HCT116 (cell line): ENCODE results near the gene CASK. TPM values are rescaled to one million over a fixed set of nuclear protein-coding genes. Genes with fewer than 3 reads are reported as not detected.

Experiments used
- ATAC-seq: fragments of 200-7000 bp; cut with Tn5 transposase; 2 replicates; pipeline ENCODE4 v1.9.1; 2020; ENCODE audit warnings: mild to moderate bottlenecking, moderate library complexity
- BruUV-seq: library from RNA; stranded (reverse); fragments of 400-500 nt; replicated peaks from 2 replicates; lab custom pipeline; 2021; lab: Mats Ljungman, UMichigan
- CTCF ChIA-PET: fragments of 300-600 bp; sonication (Branson Sonifier 250); formaldehyde crosslinking; loops from one replicate; lab custom pipeline; 2021; ENCODE audit warnings: antibody characterized with exemption; lab: Charles Lee
- POLR2A ChIA-PET: fragments of 300-600, 350-600 bp; sonication (Branson Sonifier 250); formaldehyde crosslinking; loops from one replicate; lab custom pipeline; 2021; ENCODE audit warnings: antibody characterized with exemption; lab: Charles Lee
- RAD21 ChIA-PET, 2 experiments: fragments of 300-600 bp; sonication (Branson Sonifier 250); formaldehyde crosslinking; loops; one replicate each; lab custom pipeline; 2023; ENCODE audit warnings: low total read pairs in 2 of 2; ENCODE audit not compliant: uncharacterized antibody in 2 of 2, unreplicated experiment in 2 of 2, low non-redundant PET in 1 of 2; lab: Charles Lee
- DNase-seq: peaks from one replicate; pipeline ENCODE4 v3.0.0-alpha.2; 2010; ENCODE audit warnings: low read depth, low spot score
- H2AFZ ChIP-seq: fragments of 200-600 bp; shearing (Covaris generic), sonication (generic); 2 replicates; pipeline ENCODE4 v1.6.1; 2017; ENCODE audit warnings: low read depth, mixed run types, mixed read lengths, antibody characterized with exemption, low read length; ENCODE audit not compliant: poor library complexity, severe bottlenecking
- H3K27ac ChIP-seq: 2 replicates; pipeline ENCODE4 v1.5.1; 2012; ENCODE audit warnings: low read depth, low read length
- H3K27me3 ChIP-seq: fragments of 200-600 bp; sonication (generic); 2 replicates; pipeline ENCODE4 v1.6.1; 2016; ENCODE audit warnings: mixed run types, low read length, mixed read lengths; ENCODE audit not compliant: insufficient read depth
- H3K36me3 ChIP-seq, 2 experiments: fragments of 200-500 bp in 1 of 2; fragments of 200-600 bp in 1 of 2; sonication (Bioruptor generic) in 1 of 2; sonication (generic) in 1 of 2; 2 replicates each; pipeline versions ENCODE4 v1.5.1 to v1.6.1; 2014 to 2016; ENCODE audit warnings: low read length in 2 of 2, inconsistent platforms in 1 of 2, mixed read lengths in 1 of 2, mixed run types in 1 of 2; ENCODE audit not compliant: insufficient read depth in 2 of 2, control insufficient read depth in 1 of 2
- H3K4me1 ChIP-seq, 2 experiments: fragments of 200-600 bp in 1 of 2; sonication (generic) in 1 of 2; 2 replicates each; pipeline versions ENCODE4 v1.5.1 to v1.6.1; 2012 to 2017; ENCODE audit warnings: low read length in 2 of 2, inconsistent platforms in 1 of 2, mild to moderate bottlenecking in 1 of 2, mixed read lengths in 1 of 2, mixed run types in 1 of 2, moderate library complexity in 1 of 2; ENCODE audit not compliant: insufficient read depth in 2 of 2, control insufficient read depth in 1 of 2
- H3K4me2 ChIP-seq: fragments of 200-600 bp; sonication (generic); 2 replicates; pipeline ENCODE4 v1.6.1; 2017; ENCODE audit warnings: mixed run types, low read length, mixed read lengths
- H3K4me3 ChIP-seq, 2 experiments: fragments of 200-600 bp in 1 of 2; sonication (generic) in 1 of 2; replicated peaks in 1 of 2; 2 replicates each; pipeline ENCODE4 v1.5.1; 2011 to 2016; ENCODE audit warnings: low read length in 2 of 2, control low read depth in 1 of 2, low read depth in 1 of 2, mild to moderate bottlenecking in 1 of 2, mixed read lengths in 1 of 2, mixed run types in 1 of 2
- H3K79me2 ChIP-seq: fragments of 200-600 bp; sonication (generic); 2 replicates; pipeline ENCODE4 v1.6.1; 2017; ENCODE audit warnings: mild to moderate bottlenecking, mixed run types, low read length, moderate library complexity, mixed read lengths; ENCODE audit not compliant: insufficient read depth
- H3K9ac ChIP-seq: fragments of 200-600 bp; sonication (generic); 2 replicates; pipeline ENCODE4 v1.6.1; 2016; ENCODE audit warnings: low read length, mixed read lengths
- H3K9me2 ChIP-seq: fragments of 200-600 bp; sonication (generic), shearing (Covaris generic); 2 replicates; pipeline ENCODE4 v1.6.1; 2017; ENCODE audit warnings: mixed run types, mild to moderate bottlenecking, moderate library complexity; ENCODE audit not compliant: insufficient read depth
- H3K9me3 ChIP-seq, 2 experiments: fragments of 200-500 bp in 1 of 2; fragments of 200-600 bp in 1 of 2; sonication (Bioruptor generic) in 1 of 2; sonication (generic) in 1 of 2; 2 replicates each; pipeline ENCODE4 v1.6.1; 2014 to 2017; ENCODE audit warnings: low read length in 2 of 2, mixed read lengths in 2 of 2, inconsistent platforms in 1 of 2, low read depth in 1 of 2, mild to moderate bottlenecking in 1 of 2, mixed run types in 1 of 2, moderate library complexity in 1 of 2; ENCODE audit not compliant: control insufficient read depth in 1 of 2, insufficient read depth in 1 of 2
- H4K20me1 ChIP-seq: fragments of 200-600 bp; sonication (generic), shearing (Covaris generic); 2 replicates; pipeline ENCODE4 v1.6.1; 2017; ENCODE audit warnings: mixed run types, mild to moderate bottlenecking, moderate library complexity; ENCODE audit not compliant: insufficient read depth
- CBX3 ChIP-seq: IDR thresholded peaks from 2 replicates; pipeline ENCODE4 v1.6.1; 2012; ENCODE audit warnings: low read depth
- EGR1 ChIP-seq: IDR thresholded peaks from 2 replicates; pipeline ENCODE4 v1.6.1; 2012; ENCODE audit warnings: low read depth
- ELF1 ChIP-seq: IDR thresholded peaks from 2 replicates; pipeline ENCODE4 v1.6.1; 2012; ENCODE audit warnings: low read depth, borderline replicate concordance
- EZH2 ChIP-seq: fragments of 200-600 bp; sonication (generic); IDR thresholded peaks from 2 replicates; pipeline ENCODE4 v1.6.1; 2017; ENCODE audit warnings: antibody characterized with exemption, mixed run types
- EZH2phosphoT487 ChIP-seq: fragments of 200-600 bp; IDR thresholded peaks from 2 replicates; pipeline ENCODE4 v1.6.1; 2018; ENCODE audit warnings: antibody characterized with exemption, borderline replicate concordance
- SIN3A ChIP-seq: IDR thresholded peaks from 2 replicates; pipeline ENCODE4 v1.6.1; 2012; ENCODE audit warnings: low read depth
- TCF7L2 ChIP-seq: IDR thresholded peaks from 2 replicates; pipeline ENCODE4 v1.7.0; 2011; ENCODE audit warnings: borderline replicate concordance, inconsistent platforms; ENCODE audit not compliant: insufficient read depth, insufficient read length; ENCODE audit errors: extremely low read depth
- ZFX ChIP-seq: fragments of 450-650 bp; IDR thresholded peaks from 2 replicates; pipeline ENCODE4 v1.6.1; 2017
- ZNF274 ChIP-seq: fragments of 200-500 bp; sonication (Bioruptor generic); IDR thresholded peaks from 2 replicates; pipeline ENCODE4 v1.6.1; 2014; ENCODE audit warnings: mild to moderate bottlenecking, low read depth, low read length, inconsistent platforms
- intact Hi-C: fragments of 100-400 bp; cut with micrococcal nuclease; formaldehyde crosslinking; loops from 2 replicates; pipeline ENCODE4 v1.10.0; 2022
- total RNA-seq: library from RNA; stranded (reverse); gene quantifications from one replicate; pipeline ENCODE4 v1.2.1, GENCODE V29; 2021; ENCODE audit not compliant: unreplicated experiment
- TF ChIP-seq, protein P1 (sequence below): IDR thresholded peaks from 2 replicates; pipeline ENCODE4 v1.6.1; 2011; ENCODE audit warnings: mild to moderate bottlenecking, low read length, moderate library complexity; ENCODE audit not compliant: insufficient replicate concordance; ENCODE audit errors: extremely low read depth
- TF ChIP-seq, protein P2 (sequence below): IDR thresholded peaks from 2 replicates; pipeline ENCODE4 v1.6.1; 2012
- TF ChIP-seq, protein P3 (sequence below): IDR thresholded peaks from 2 replicates; pipeline ENCODE4 v1.6.1; 2012; ENCODE audit warnings: low read depth

The CASK gene
- total RNA-seq, 1 experiment from 2014 or later = 39.0 TPM

DNA sequence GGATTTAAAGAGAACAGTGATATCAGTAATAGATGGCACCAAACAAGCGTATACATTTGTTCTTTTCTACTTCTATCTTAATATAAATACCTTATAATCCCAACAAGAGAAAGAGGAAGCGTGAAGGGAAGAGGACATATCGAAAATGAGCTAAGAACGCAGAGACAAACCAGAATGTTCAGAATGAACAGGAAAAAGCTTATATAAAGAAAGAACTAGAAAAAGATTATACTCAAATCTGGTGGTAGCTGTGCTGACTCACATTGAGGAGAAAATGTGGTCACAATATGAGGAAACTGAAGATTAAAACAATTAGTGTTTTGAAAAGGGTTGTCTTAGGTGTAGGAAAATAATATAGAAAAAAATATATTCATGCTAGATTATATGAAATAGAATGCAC, 236.6 kb downstream of the CASK start:
- no peak for DNase-seq
- intact Hi-C loops = no loop called here
- H2AFZ ChIP-seq = no peak overlapping the region
- ChIA-PET CTCF (no interaction called here), RAD21 (no interaction called here), POLR2A (no interaction called here)
- no peaks in the 10 kb centered on the region for H4K20me1 ChIP-seq
- H3K9me2 ChIP-seq = no peaks in the 10 kb centered on the region
- BruUV-seq = no TSS peak
- H3K9me3 ChIP-seq = no peaks in the 10 kb centered on the region
- no peak for ATAC-seq
- H3K79me2 ChIP-seq = no peaks in the 10 kb centered on the region
- no peaks in the 10 kb centered on the region for H3K4me1 ChIP-seq
- no peaks in the 10 kb centered on the region for H3K36me3 ChIP-seq
- no peak overlapping the region for H3K27ac ChIP-seq
- H3K4me3 ChIP-seq = no peak overlapping the region
- TF ChIP-seq ZNF274 (no peak), ZFX (no peak)
- TF ChIP-seq, protein P1, sequence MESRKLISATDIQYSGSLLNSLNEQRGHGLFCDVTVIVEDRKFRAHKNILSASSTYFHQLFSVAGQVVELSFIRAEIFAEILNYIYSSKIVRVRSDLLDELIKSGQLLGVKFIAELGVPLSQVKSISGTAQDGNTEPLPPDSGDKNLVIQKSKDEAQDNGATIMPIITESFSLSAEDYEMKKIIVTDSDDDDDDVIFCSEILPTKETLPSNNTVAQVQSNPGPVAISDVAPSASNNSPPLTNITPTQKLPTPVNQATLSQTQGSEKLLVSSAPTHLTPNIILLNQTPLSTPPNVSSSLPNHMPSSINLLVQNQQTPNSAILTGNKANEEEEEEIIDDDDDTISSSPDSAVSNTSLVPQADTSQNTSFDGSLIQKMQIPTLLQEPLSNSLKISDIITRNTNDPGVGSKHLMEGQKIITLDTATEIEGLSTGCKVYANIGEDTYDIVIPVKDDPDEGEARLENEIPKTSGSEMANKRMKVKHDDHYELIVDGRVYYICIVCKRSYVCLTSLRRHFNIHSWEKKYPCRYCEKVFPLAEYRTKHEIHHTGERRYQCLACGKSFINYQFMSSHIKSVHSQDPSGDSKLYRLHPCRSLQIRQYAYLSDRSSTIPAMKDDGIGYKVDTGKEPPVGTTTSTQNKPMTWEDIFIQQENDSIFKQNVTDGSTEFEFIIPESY = no peak
- H3K4me2 ChIP-seq = no peak overlapping the region
- H3K27me3 ChIP-seq = no peaks in the 10 kb centered on the region
- H3K9ac ChIP-seq = no peak overlapping the region

DNA sequence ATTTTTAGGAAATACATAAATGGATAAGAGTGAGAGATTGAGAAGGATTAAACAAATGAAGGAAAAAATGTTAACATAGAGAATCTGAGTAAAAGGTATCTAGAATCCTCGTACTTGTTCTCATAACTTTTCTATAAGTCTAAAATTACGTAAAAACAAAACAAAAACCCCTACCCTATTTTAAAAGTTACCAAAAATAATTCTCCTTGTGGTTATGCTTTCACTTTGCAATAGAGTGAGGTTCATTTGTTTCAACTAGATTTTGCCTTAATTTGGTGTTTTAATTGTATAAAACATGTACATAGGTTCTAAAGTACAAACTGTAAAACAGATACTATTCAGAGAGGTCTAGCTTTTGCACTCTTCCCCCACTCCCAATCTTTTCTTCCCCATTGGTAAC, 238.4 kb downstream of the CASK start:
- Histone ChIP-seq H3K9me2 (no peaks in the 10 kb centered on the region), H3K9me3 (no peaks in the 10 kb centered on the region), H2AFZ (no peak overlapping the region), H3K9ac (no peak overlapping the region), H3K4me2 (no peak overlapping the region), H3K4me3 (no peak overlapping the region), H4K20me1 (no peaks in the 10 kb centered on the region), H3K4me1 (no peaks in the 10 kb centered on the region), H3K27me3 (no peaks in the 10 kb centered on the region), H3K27ac (no peak overlapping the region), H3K79me2 (no peaks in the 10 kb centered on the region), H3K36me3 (no peaks in the 10 kb centered on the region)
- ATAC-seq (no peak), DNase-seq (no peak)
- CTCF ChIA-PET = no interaction called here
- POLR2A ChIA-PET = no interaction called here
- no TSS peak for BruUV-seq
- intact Hi-C loops = no loop called here
- RAD21 ChIA-PET = no interaction called here
- TF ChIP-seq, protein P2, sequence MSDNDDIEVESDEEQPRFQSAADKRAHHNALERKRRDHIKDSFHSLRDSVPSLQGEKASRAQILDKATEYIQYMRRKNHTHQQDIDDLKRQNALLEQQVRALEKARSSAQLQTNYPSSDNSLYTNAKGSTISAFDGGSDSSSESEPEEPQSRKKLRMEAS = no peak
- TF ChIP-seq, protein P3, sequence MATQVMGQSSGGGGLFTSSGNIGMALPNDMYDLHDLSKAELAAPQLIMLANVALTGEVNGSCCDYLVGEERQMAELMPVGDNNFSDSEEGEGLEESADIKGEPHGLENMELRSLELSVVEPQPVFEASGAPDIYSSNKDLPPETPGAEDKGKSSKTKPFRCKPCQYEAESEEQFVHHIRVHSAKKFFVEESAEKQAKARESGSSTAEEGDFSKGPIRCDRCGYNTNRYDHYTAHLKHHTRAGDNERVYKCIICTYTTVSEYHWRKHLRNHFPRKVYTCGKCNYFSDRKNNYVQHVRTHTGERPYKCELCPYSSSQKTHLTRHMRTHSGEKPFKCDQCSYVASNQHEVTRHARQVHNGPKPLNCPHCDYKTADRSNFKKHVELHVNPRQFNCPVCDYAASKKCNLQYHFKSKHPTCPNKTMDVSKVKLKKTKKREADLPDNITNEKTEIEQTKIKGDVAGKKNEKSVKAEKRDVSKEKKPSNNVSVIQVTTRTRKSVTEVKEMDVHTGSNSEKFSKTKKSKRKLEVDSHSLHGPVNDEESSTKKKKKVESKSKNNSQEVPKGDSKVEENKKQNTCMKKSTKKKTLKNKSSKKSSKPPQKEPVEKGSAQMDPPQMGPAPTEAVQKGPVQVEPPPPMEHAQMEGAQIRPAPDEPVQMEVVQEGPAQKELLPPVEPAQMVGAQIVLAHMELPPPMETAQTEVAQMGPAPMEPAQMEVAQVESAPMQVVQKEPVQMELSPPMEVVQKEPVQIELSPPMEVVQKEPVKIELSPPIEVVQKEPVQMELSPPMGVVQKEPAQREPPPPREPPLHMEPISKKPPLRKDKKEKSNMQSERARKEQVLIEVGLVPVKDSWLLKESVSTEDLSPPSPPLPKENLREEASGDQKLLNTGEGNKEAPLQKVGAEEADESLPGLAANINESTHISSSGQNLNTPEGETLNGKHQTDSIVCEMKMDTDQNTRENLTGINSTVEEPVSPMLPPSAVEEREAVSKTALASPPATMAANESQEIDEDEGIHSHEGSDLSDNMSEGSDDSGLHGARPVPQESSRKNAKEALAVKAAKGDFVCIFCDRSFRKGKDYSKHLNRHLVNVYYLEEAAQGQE = no peak
- no peak for TF ChIP-seq ELF1
- no peak for TF ChIP-seq EZH2phosphoT487
- TF ChIP-seq ZNF274 = no peak
- no peak for TF ChIP-seq TCF7L2
- TF ChIP-seq EGR1 = no peak
- TF ChIP-seq SIN3A = no peak
- TF ChIP-seq EZH2 = no peak
- no peak for TF ChIP-seq CBX3
